K562 (cell line): ENCODE results near the gene MKNK2.

Experiments
- ETV5 ChIP-seq: sonication (generic); formaldehyde crosslinking; IDR thresholded peaks from 2 replicates; pipeline ENCODE4 v1.4.0; 2020; ENCODE audit warnings: low read depth, mild to moderate bottlenecking, missing genetic modification reagents
- JUN ChIP-seq, 2 experiments: sonication (generic) in 1 of 2; formaldehyde crosslinking in 1 of 2; IDR thresholded peaks; 2 replicates each; pipeline versions ENCODE4 v1.6.1 to v1.8.0; 2012 to 2022; ENCODE audit warnings: borderline replicate concordance in 2 of 2, mild to moderate bottlenecking in 2 of 2, improper control_type of control experiment in 1 of 2, low read depth in 1 of 2, low read length in 1 of 2, missing genetic modification reagents in 1 of 2
- KAT2B ChIP-seq: IDR thresholded peaks from one replicate; pipeline ENCODE4 v1.6.1; 2012; ENCODE audit warnings: low read depth, mild to moderate bottlenecking, control low read depth, inconsistent platforms, low read length, moderate library complexity
- SIRT6 ChIP-seq: IDR thresholded peaks from one replicate; pipeline ENCODE4 v1.6.1; 2012; ENCODE audit warnings: low read depth, mild to moderate bottlenecking, control low read depth, inconsistent platforms, low read length, moderate library complexity
- SRF ChIP-seq, 2 experiments: fragments of 250-450, 450-650 bp in 1 of 2; sonication (Bioruptor Pico) in 1 of 2; sonication (generic) in 1 of 2; formaldehyde crosslinking; IDR thresholded peaks; 2 replicates each; pipeline versions ENCODE4 v1.5.0 to v1.5.1; 2020 to 2022; ENCODE audit warnings: mild to moderate bottlenecking in 1 of 2, missing genetic modification reagents in 1 of 2
- TRIM24 ChIP-seq, 2 experiments: fragments of 450-650 bp; IDR thresholded peaks; 2 replicates each; pipeline ENCODE4 v1.6.1; 2016
- ZNF24 ChIP-seq: fragments of 450-650 bp; IDR thresholded peaks from 2 replicates; pipeline ENCODE4 v1.6.1; 2016
- TF ChIP-seq, protein P1 (sequence below), 3 experiments: IDR thresholded peaks in 2 of 3; conservative IDR thresholded peaks in 1 of 3; 2 replicates each; pipeline ENCODE4 v1.5.1; 2011 to 2012; ENCODE audit warnings: low read length in 3 of 3, mild to moderate bottlenecking in 3 of 3, control low read depth in 2 of 3, improper control_type of control experiment in 1 of 3, inconsistent platforms in 1 of 3, low read depth in 1 of 3, mixed read lengths in 1 of 3, moderate library complexity in 1 of 3; ENCODE audit not compliant: insufficient read depth in 2 of 3
- TF ChIP-seq, protein P2 (sequence below): sonication (generic); formaldehyde crosslinking; IDR thresholded peaks from 2 replicates; pipeline ENCODE4 v1.8.0; 2022; ENCODE audit warnings: mild to moderate bottlenecking, missing genetic modification reagents

DNA sequence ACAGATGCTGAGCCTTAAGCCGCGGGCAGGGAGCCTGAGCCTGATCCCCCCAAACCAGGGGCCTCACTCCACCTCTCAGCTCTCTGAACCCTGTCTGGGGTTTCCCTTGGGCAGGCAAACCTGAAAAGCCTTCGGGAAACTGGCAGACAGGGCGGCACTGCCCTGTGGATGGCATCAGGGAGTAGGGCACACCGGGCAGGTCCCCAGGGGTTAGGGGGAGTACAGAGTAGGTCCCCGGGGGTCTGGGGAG lies 9.7 kb downstream of the MKNK2 start:
- TF ChIP-seq KAT2B = no peak
- TF ChIP-seq TRIM24 (IDR thresholded peaks at IDR 0.05) = no peak
- no peak for TF ChIP-seq JUN (IDR thresholded peaks at IDR 0.05; ENCODE audit: borderline replicate concordance, low read depth, low read length)
- TF ChIP-seq JUN (CRISPR knock-in tag; IDR thresholded peaks at IDR 0.05; ENCODE audit: borderline replicate concordance) = no peak
- TF ChIP-seq ZNF24 = no peak
- TF ChIP-seq, protein P1, sequence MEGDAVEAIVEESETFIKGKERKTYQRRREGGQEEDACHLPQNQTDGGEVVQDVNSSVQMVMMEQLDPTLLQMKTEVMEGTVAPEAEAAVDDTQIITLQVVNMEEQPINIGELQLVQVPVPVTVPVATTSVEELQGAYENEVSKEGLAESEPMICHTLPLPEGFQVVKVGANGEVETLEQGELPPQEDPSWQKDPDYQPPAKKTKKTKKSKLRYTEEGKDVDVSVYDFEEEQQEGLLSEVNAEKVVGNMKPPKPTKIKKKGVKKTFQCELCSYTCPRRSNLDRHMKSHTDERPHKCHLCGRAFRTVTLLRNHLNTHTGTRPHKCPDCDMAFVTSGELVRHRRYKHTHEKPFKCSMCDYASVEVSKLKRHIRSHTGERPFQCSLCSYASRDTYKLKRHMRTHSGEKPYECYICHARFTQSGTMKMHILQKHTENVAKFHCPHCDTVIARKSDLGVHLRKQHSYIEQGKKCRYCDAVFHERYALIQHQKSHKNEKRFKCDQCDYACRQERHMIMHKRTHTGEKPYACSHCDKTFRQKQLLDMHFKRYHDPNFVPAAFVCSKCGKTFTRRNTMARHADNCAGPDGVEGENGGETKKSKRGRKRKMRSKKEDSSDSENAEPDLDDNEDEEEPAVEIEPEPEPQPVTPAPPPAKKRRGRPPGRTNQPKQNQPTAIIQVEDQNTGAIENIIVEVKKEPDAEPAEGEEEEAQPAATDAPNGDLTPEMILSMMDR (IDR thresholded peaks at IDR 0.05 in 2 of 3, conservative IDR thresholded peaks at IDR 0.05 in 1 of 3; ENCODE audit: insufficient read depth in 2 of 3, low read depth in 1 of 3, low read length in 3 of 3) = no peak
- TF ChIP-seq SRF (CRISPR knock-in tag; IDR thresholded peaks at IDR 0.05) = no peak
- no peak for TF ChIP-seq SIRT6
- no peak for TF ChIP-seq ETV5 (CRISPR knock-in tag)
- TF ChIP-seq, protein P2, sequence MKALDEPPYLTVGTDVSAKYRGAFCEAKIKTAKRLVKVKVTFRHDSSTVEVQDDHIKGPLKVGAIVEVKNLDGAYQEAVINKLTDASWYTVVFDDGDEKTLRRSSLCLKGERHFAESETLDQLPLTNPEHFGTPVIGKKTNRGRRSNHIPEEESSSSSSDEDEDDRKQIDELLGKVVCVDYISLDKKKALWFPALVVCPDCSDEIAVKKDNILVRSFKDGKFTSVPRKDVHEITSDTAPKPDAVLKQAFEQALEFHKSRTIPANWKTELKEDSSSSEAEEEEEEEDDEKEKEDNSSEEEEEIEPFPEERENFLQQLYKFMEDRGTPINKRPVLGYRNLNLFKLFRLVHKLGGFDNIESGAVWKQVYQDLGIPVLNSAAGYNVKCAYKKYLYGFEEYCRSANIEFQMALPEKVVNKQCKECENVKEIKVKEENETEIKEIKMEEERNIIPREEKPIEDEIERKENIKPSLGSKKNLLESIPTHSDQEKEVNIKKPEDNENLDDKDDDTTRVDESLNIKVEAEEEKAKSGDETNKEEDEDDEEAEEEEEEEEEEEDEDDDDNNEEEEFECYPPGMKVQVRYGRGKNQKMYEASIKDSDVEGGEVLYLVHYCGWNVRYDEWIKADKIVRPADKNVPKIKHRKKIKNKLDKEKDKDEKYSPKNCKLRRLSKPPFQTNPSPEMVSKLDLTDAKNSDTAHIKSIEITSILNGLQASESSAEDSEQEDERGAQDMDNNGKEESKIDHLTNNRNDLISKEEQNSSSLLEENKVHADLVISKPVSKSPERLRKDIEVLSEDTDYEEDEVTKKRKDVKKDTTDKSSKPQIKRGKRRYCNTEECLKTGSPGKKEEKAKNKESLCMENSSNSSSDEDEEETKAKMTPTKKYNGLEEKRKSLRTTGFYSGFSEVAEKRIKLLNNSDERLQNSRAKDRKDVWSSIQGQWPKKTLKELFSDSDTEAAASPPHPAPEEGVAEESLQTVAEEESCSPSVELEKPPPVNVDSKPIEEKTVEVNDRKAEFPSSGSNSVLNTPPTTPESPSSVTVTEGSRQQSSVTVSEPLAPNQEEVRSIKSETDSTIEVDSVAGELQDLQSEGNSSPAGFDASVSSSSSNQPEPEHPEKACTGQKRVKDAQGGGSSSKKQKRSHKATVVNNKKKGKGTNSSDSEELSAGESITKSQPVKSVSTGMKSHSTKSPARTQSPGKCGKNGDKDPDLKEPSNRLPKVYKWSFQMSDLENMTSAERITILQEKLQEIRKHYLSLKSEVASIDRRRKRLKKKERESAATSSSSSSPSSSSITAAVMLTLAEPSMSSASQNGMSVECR (CRISPR knock-in tag) = no peak
